GM19035 (cell line): ENCODE measurements around the gene CADM1.

Source experiments
- ATAC-seq: cut with Tn5 transposase; IDR thresholded peaks from one replicate; pipeline ENCODE4 v1.9.1; 2021; ENCODE audit not compliant: unreplicated experiment

Gene CADM1

DNA sequence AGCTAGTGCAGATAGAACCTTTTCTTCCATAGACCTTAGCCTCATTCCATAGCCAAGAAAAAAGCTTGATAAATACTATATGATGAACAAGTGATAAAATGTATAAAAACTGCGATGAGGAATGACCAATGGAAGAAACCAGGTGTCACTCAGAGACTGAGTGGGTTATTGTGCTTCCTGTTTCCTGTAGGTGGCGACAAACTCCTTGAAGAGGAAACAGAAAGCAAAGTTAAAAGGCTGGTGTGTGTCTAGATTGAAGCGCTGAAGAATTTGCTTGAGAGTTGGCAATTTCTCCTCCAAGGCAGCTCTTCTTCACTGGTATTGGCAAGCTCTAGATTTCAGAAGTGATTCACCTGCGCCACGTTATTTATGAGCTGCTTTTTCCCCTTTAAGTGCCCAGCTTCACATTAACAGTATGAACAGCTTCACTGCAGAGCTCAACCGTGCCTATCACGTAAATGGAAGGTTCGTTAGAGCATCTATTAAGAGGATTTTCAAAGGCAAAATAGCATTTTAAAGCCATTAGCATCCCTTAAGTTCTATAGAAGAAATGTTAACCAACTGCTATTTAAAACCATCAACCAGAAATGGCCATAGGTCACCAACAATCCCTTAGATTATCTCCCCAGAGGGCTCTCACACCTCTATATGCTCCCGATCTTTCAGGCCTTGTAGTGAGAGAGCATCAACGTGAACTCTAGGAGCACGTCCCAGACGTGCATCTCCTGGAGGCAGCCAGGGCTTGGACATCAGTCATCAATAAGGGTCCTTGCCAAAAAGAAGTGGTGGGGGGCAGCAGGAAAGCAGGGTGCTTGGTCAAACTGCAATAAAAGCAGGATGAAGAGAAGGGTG, 179.4 kb downstream of the CADM1 start:
- ATAC-seq = no peak

GRCh38 chr11:115322553-115323203, 181.5 kb downstream of the CADM1 start:
- ATAC-seq = no peak

GRCh38 chr11:115321605-115322289, 182.5 kb downstream of the CADM1 start:
- no peak for ATAC-seq

GRCh38 chr11:115317277-115318185, 186.7 kb downstream of the CADM1 start:
- ATAC-seq = no peak

DNA sequence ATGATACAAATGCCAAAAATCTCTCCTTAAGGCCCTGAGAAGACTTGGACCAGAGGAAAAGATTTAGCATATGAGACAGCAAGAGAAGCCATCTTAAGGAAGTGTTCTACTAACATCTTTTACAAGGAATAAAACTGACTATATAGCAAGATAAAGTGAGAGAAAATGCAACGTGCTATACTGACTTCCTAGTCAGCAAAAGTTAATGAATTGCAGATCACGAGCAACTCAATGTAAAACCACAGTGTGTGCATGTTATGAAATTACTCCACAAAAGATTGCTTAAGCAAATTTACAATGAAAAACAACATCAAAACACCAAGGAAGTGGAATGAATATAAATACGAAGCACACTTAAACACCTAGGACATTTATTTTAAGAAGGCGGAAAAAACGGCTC, 187.5 kb downstream of the CADM1 start:
- no peak for ATAC-seq

DNA sequence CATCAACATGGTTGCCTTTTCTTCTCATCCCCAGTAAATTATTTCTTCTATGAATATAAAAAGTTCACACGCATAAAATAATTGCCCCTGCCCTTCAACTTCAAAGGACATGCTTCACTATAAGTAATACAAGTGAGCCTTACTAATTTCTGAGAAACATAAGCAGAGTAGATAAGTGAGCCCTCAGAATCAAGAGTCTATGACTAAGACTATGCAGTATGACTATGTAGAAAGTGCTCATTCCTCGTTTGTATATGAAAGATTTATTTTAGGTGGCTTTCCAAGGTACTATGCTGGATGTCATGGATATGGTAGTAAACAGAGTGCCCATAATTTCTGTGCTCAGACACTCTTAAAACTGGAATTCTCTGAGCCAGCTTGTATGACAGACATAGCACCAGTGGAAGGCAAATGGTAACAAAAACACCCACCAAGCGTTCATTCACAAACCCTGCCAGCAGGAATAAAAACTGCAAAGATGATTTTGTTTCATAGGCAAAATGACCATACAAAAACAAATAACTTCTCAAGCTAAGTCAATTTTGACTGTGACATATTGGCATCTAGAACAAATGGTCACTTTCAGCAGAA, 189.8 kb downstream of the CADM1 start:
- ATAC-seq = no peak

- no peak for ATAC-seq
These were observed 190.9 kb downstream of the CADM1 start for GRCh38 chr11:115313224-115313838.

- no peak for ATAC-seq
These were observed 192.3 kb downstream of the CADM1 start for GRCh38 chr11:115311949-115312348.

DNA sequence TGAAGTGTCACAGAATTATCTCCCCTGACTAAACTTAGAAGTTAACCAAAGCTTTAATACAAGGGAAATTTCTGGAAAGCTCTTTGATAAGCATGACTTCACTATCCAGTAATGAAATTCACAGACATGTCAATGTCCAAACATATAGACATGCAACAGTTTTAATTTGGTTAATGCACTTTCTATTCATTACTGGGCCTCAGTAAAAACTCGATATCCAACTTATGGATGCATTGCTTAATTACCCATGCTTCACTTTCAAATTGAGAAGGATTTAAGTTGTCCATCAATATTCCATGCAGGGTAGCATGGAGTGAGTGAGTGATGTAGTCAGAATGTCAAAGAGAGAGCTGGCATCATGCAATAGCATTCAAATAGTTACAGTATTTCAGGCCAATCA, 197.5 kb downstream of the CADM1 start:
- no peak for ATAC-seq

- no peak for ATAC-seq
These were observed 199.3 kb downstream of the CADM1 start for GRCh38 chr11:115304774-115305472.

- no peak for ATAC-seq
These were observed 200.2 kb downstream of the CADM1 start for GRCh38 chr11:115303929-115304531.

GRCh38 chr11:115302946-115303703, 201.1 kb downstream of the CADM1 start:
- no peak for ATAC-seq

DNA sequence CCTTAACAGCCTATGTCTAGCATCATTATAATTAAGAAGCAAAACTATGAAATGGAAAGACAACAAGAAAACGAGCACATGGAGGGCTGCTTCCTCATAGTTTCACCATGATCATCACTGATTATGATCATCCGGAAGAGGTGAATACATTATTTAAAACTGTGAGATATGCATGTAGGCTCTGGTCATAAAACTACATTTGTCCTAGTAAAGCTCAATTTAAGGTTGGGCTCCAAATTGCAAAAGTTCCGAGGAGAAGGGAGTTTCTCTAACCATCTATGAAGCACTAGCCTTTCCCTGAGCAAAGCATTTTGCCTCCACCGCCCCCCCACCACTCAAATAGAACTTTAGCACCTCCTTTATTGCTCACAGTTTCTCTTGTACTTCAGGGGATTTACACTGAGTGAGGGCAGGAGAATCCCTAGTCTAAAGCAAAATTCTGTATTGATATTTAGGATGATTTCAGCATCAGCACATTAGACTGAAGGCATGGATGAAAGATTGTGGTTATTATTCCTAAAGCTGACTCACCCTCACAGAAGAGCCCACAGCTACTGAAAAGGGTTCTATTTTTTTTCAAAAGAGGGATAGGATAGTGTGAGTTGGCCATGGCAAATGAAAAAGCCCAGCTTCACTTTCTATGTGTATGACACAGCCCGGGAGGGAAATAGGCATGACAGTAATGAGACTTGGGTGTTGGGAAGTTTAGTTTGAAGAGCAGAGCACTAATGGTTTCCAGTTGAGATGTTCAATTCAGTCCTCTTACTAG, 203.4 kb downstream of the CADM1 start:
- ATAC-seq = no peak

- ATAC-seq = no peak
These were observed 205.8 kb downstream of the CADM1 start for GRCh38 chr11:115298300-115299012.

DNA sequence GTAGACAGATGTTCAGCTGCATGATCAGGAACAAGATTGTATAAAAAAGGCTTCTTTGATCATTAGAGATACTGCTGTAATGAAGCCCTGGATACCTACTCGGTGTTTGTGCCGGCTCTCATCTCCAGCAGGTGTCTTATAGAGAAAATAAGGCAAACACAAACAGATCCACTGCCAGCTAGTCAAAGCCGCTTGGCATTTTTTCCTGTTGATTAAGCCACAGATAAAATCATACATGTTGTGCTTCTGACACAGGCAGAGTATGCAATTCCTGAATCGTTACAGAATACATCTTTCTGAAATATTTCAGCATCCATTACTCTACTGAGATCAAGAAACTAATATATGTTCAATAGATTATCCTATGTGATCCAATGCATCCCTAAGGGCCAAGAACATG, 206.9 kb downstream of the CADM1 start:
- ATAC-seq = no peak

- no peak for ATAC-seq
These were observed 212.9 kb downstream of the CADM1 start for GRCh38 chr11:115291325-115291724.

DNA sequence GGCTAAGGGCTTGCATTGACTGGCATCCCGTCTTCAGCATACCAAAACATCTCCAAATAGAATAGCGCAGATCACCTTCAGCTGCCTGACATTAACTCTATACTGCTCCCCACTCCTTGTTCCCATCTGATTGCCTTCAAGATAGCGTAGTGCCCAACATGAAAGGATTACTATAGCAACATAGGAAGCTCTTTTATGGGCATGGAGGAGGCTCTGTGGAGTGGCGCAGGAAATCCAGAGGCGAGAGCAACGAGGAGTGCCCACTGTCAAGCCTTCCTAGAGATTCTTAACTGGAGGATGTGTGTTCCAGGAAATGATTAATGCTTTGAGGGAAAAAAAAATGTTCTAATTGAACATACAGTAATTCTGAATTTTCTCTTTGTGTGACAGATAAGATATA, 213.3 kb downstream of the CADM1 start:
- ATAC-seq = no peak
